ENCODE results near the gene ASPSCR1. TPM values are rescaled to one million over a fixed set of nuclear protein-coding genes. Genes with fewer than 3 reads are reported as not detected.
"Not testable (repeated sequence)": the region's sequence is repeated elsewhere in the genome, so short reads cannot be mapped to it uniquely, and the experiment has no call there.

The ASPSCR1 gene
- total RNA-seq, 2 donors from 2014 or later: 20.6 to 41.3 TPM

GRCh38 chr17:81976332-81977210, 858 bp upstream of the ASPSCR1 start:
- Histone ChIP-seq H3K27ac (peak overlapping the region in 1 of 2 donors; percentile 79), H3K4me3 (peak overlapping the region; percentile 98), H3K9me3 (no peaks in the 10 kb centered on the region), H3K27me3 (replicated peaks; ENCODE audit: insufficient read depth) (no peaks in the 10 kb centered on the region), H3K4me1 (ENCODE audit: control insufficient read depth in 1 of 2, low read depth in 2 of 2) (peaks cover 12 to 17% of the 10 kb centered on the region in 2 donors), H3K36me3 (no peaks in the 10 kb centered on the region)
- no peak for TF ChIP-seq CTCF (IDR thresholded peaks at IDR 0.05)
- DNase-seq (ENCODE audit: low spot score) (no peak), ATAC-seq (ENCODE audit: insufficient number of reproducible peaks, low FRiP score, low read depth) (peak; percentile 26)

- TF ChIP-seq CTCF (IDR thresholded peaks at IDR 0.05): no peak
- Histone ChIP-seq H3K9me3 (no peaks in the 10 kb centered on the region), H3K4me3 (peak overlapping the region; percentile 98), H3K36me3 (no peaks in the 10 kb centered on the region), H3K27ac (no peak overlapping the region), H3K27me3 (replicated peaks; ENCODE audit: insufficient read depth) (no peaks in the 10 kb centered on the region), H3K4me1 (ENCODE audit: control insufficient read depth in 1 of 2, low read depth in 2 of 2) (peaks cover 12 to 17% of the 10 kb centered on the region in 2 donors)
- no peak for DNase-seq (ENCODE audit: low spot score)
- ATAC-seq (ENCODE audit: insufficient number of reproducible peaks, low FRiP score, low read depth): no peak
These were observed 1.3 kb downstream of the ASPSCR1 start for GRCh38 chr17:81978524-81979298.

- Histone ChIP-seq H3K4me1 (ENCODE audit: control insufficient read depth in 1 of 2, low read depth in 2 of 2) (peaks cover 12 to 17% of the 10 kb centered on the region in 2 donors), H3K27ac (no peak overlapping the region), H3K4me3 (no peak overlapping the region), H3K9me3 (no peaks in the 10 kb centered on the region), H3K27me3 (replicated peaks; ENCODE audit: insufficient read depth) (no peaks in the 10 kb centered on the region), H3K36me3 (peaks cover 11% of the 10 kb centered on the region)
- DNase-seq (ENCODE audit: low spot score) (no peak), ATAC-seq (ENCODE audit: insufficient number of reproducible peaks, low FRiP score, low read depth) (no peak)
- TF ChIP-seq CTCF (IDR thresholded peaks at IDR 0.05): no peak
These were observed 2.7 kb downstream of the ASPSCR1 start for GRCh38 chr17:81980122-81980521.

GRCh38 chr17:81980707-81981343, 3.4 kb downstream of the ASPSCR1 start:
- Histone ChIP-seq H3K4me3 (no peak overlapping the region), H3K4me1 (ENCODE audit: control insufficient read depth in 1 of 2, low read depth in 2 of 2) (peaks cover 12 to 17% of the 10 kb centered on the region in 2 donors), H3K36me3 (peaks cover 15% of the 10 kb centered on the region), H3K9me3 (no peaks in the 10 kb centered on the region), H3K27me3 (replicated peaks; ENCODE audit: insufficient read depth) (no peaks in the 10 kb centered on the region), H3K27ac (no peak overlapping the region)
- ATAC-seq (ENCODE audit: insufficient number of reproducible peaks, low FRiP score, low read depth): no peak
- DNase-seq (ENCODE audit: low spot score): no peak
- TF ChIP-seq CTCF (IDR thresholded peaks at IDR 0.05): no peak

- not testable (repeated sequence) for DNase-seq (ENCODE audit: low spot score); H3K9me3 ChIP-seq; H3K4me3 ChIP-seq; H3K27ac ChIP-seq; ATAC-seq (ENCODE audit: insufficient number of reproducible peaks, low FRiP score, low read depth); H3K27me3 ChIP-seq (replicated peaks; ENCODE audit: insufficient read depth)
- Histone ChIP-seq H3K36me3 (peaks cover 20% of the 10 kb centered on the region), H3K4me1 (ENCODE audit: control insufficient read depth in 1 of 2, low read depth in 2 of 2) (peaks cover 10 to 15% of the 10 kb centered on the region in 2 donors)
These were observed 4.1 kb downstream of the ASPSCR1 start for GRCh38 chr17:81981511-81981910.

Measured in thoracic aorta (tissue), 2 donors.